ENCODE results near the gene CRYBB2. TPM values are rescaled to one million over a fixed set of nuclear protein-coding genes. Genes with fewer than 3 reads are reported as not detected.
"Not testable (repeated sequence)": the region's sequence is repeated elsewhere in the genome, so short reads cannot be mapped to it uniquely, and the experiment has no call there.

CRYBB2 gene
- total RNA-seq, 1 donor from 2014 or later = not detected

GRCh38 chr22:25235547-25236290, 16.3 kb downstream of the CRYBB2 start:
- intact Hi-C loops (cut with DNase I) = no loop called here
- H3K27me3 ChIP-seq = no peaks in the 10 kb centered on the region
- TF ChIP-seq CTCF (IDR thresholded peaks at IDR 0.05) (peak in 2 of 3 experiments; percentile 19 to 25), POLR2AphosphoS5 (IDR thresholded peaks at IDR 0.05; ENCODE audit: insufficient read depth in 1 of 2, low read depth in 1 of 2) (no peak)
- H3K4me3 ChIP-seq = no peak overlapping the region
- DNase-seq (ENCODE audit: extremely low spot score in 2 of 2) = no peak
- no peaks in the 10 kb centered on the region for H3K9me3 ChIP-seq
- no peaks in the 10 kb centered on the region for H3K4me1 ChIP-seq
- no peaks in the 10 kb centered on the region for H3K36me3 ChIP-seq
- H3K27ac ChIP-seq = no peak overlapping the region

DNA sequence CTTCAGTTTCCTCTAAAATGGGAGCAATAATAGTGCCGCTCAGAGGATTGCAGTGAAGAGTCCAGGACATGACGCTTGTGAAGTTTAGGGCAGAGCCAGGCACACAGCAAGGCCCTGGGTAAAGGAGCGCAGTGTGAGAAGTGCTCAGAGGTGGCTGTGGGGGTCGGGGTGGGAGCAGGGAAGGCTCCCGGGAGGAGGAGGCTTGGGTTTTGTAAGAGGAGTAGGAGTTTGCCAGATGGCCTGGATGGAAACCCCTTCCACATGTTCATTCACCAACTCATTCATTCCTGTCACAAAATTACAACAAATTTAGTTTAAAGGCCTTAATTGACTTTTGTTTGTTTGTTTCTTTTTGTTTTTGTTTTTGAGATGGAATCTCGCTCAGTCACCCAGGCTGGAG, 17.0 kb downstream of the CRYBB2 start:
- DNase-seq (ENCODE audit: extremely low spot score in 2 of 2) = no peak
- no peak for TF ChIP-seq CTCF (IDR thresholded peaks at IDR 0.05)
- no peak for TF ChIP-seq POLR2AphosphoS5 (IDR thresholded peaks at IDR 0.05; ENCODE audit: insufficient read depth in 1 of 2, low read depth in 1 of 2)
- TF ChIP-seq POLR2A (IDR thresholded peaks at IDR 0.05) = no peak
- Histone ChIP-seq H3K4me1 (no peaks in the 10 kb centered on the region), H3K27me3 (no peaks in the 10 kb centered on the region), H3K4me3 (no peak overlapping the region), H3K36me3 (no peaks in the 10 kb centered on the region), H3K27ac (no peak overlapping the region), H3K9me3 (no peaks in the 10 kb centered on the region)
- intact Hi-C loops (cut with DNase I) = no loop called here

DNA sequence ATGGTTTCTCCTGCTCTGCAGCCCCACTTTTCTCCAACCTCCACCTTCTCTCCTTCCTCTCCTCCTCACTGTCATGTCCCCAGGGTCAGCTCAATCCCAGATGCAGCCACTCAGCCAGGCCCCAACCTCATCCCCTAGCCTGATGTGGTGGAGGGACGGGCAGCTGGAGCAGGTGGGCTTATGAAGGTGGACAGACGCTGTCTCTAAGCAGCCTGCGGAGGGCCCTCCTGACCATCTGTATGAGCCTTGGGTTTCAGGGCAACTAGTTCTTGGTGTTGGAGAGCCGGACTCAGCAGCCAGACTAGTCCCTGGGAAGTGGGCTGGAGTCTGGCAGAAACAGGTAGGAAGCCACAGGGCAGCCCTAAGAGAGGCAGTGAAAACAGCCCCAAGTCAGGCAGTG, 18.1 kb downstream of the CRYBB2 start:
- no peak overlapping the region for H3K4me3 ChIP-seq
- intact Hi-C loops (cut with DNase I) = no loop called here
- H3K27me3 ChIP-seq = no peaks in the 10 kb centered on the region
- no peaks in the 10 kb centered on the region for H3K4me1 ChIP-seq
- no peaks in the 10 kb centered on the region for H3K9me3 ChIP-seq
- H3K27ac ChIP-seq = no peak overlapping the region
- TF ChIP-seq CTCF (IDR thresholded peaks at IDR 0.05) (no peak), POLR2A (IDR thresholded peaks at IDR 0.05) (no peak), POLR2AphosphoS5 (IDR thresholded peaks at IDR 0.05; ENCODE audit: insufficient read depth in 1 of 2, low read depth in 1 of 2) (no peak)
- no peak for DNase-seq (ENCODE audit: extremely low spot score in 2 of 2)
- H3K36me3 ChIP-seq = no peaks in the 10 kb centered on the region

DNA sequence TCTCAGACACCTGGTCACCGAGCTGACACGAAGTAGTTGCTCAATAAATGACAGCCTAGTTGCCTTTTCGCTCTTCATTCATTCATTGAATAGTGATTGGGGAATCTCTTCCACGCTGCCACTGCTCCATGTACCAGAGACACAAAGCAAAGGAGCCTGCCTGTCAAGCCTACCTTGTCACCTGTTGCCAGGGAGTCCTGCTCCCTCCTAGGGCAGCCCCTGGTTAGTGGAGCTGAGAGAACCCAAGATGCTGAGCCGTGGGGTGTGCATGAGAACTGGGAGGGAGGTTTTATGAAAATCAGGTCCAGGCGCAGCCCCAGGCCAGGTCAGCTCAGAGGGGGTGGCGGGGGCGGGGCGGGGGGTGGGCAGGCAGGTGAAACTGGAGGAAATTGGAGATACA, 18.6 kb downstream of the CRYBB2 start:
- DNase-seq (ENCODE audit: extremely low spot score in 2 of 2); H3K27ac ChIP-seq; H3K4me1 ChIP-seq; H3K4me3 ChIP-seq; H3K27me3 ChIP-seq; H3K36me3 ChIP-seq; intact Hi-C loops (cut with DNase I); H3K9me3 ChIP-seq: not testable (repeated sequence)

GRCh38 chr22:25255169-25255568, 35.7 kb downstream of the CRYBB2 start:
- H3K9me3 ChIP-seq; H3K4me1 ChIP-seq; H3K27ac ChIP-seq; intact Hi-C loops (cut with DNase I); H3K4me3 ChIP-seq; DNase-seq (ENCODE audit: extremely low spot score in 2 of 2); H3K27me3 ChIP-seq; H3K36me3 ChIP-seq: not testable (repeated sequence)

DNA sequence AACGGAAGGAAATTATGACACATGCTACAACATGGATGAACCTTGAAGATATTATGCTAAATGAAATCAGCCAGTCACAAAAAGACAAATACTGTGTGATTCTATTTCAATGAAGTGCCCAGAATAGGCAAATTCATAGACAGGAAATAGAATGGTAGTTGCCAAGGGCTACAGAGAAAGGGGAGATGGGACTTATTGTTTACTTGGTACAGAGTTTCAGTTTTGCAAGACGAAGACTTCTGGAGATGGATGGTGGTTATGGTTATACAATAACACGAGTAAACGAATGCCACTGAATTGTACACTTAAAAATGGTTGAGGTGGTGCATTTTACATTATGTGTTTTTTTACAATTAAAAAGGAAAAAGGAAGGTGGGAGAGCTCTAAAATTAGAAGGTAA, 48.1 kb downstream of the CRYBB2 start:
- H3K36me3 ChIP-seq; H3K4me1 ChIP-seq; H3K27ac ChIP-seq; DNase-seq (ENCODE audit: extremely low spot score in 2 of 2); intact Hi-C loops (cut with DNase I); H3K27me3 ChIP-seq; H3K9me3 ChIP-seq; H3K4me3 ChIP-seq: not testable (repeated sequence)

GRCh38 chr22:25268902-25269301, 49.5 kb downstream of the CRYBB2 start:
- H3K27me3 ChIP-seq; H3K9me3 ChIP-seq; intact Hi-C loops (cut with DNase I); H3K27ac ChIP-seq; H3K4me3 ChIP-seq; H3K4me1 ChIP-seq; DNase-seq (ENCODE audit: extremely low spot score in 2 of 2); H3K36me3 ChIP-seq: not testable (repeated sequence)

- DNase-seq (ENCODE audit: extremely low spot score in 2 of 2); H3K4me1 ChIP-seq; H3K36me3 ChIP-seq; H3K27ac ChIP-seq; H3K9me3 ChIP-seq; intact Hi-C loops (cut with DNase I); H3K27me3 ChIP-seq; H3K4me3 ChIP-seq: not testable (repeated sequence)
Measured at GRCh38 chr22:25270061-25270460, 50.6 kb downstream of the CRYBB2 start.

DNA sequence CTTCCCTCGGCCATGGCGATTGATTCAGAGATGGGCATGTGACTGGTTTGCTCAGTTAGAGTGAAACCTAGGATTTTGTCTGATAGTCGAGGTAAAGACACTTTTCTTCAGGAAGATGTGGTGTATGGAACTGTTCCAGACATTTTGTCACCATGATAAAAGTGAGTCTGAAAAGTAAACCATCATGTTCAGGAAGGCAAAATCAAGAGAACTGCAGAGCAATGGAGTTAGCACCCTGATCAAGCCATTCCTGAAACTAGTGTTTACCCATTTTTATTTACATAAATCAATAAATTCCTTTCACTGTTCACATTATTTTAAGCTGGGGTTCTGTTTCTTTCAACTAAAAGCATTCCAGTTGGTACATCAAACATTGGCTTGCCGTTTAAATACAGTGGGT, 53.8 kb downstream of the CRYBB2 start:
- H3K4me1 ChIP-seq; H3K27me3 ChIP-seq; intact Hi-C loops (cut with DNase I); H3K36me3 ChIP-seq; H3K9me3 ChIP-seq; DNase-seq (ENCODE audit: extremely low spot score in 2 of 2); H3K27ac ChIP-seq; H3K4me3 ChIP-seq: not testable (repeated sequence)

GRCh38 chr22:25273928-25274327, 54.5 kb downstream of the CRYBB2 start:
- H3K9me3 ChIP-seq; H3K27me3 ChIP-seq; H3K4me3 ChIP-seq; H3K36me3 ChIP-seq; H3K4me1 ChIP-seq; DNase-seq (ENCODE audit: extremely low spot score in 2 of 2); H3K27ac ChIP-seq; intact Hi-C loops (cut with DNase I): not testable (repeated sequence)
